Peyer's patch (tissue), 4 donors: ENCODE results near the gene FBXO24.

Experiments used
- CTCF ChIP-seq, 6 experiments: fragments of 450-650 bp in 4 of 6; fragments of 200-600 bp in 2 of 6; sonication (generic) in 1 of 6; IDR thresholded peaks; one replicate each; pipeline ENCODE4 v1.5.1; 2017 to 2019; ENCODE audit warnings: antibody characterized with exemption in 6 of 6, mild to moderate bottlenecking in 3 of 6, moderate library complexity in 1 of 6
- POLR2A ChIP-seq, 2 donors: fragments of 450-650 bp; IDR thresholded peaks; one replicate each; pipeline ENCODE4 v1.5.1; 2017; ENCODE audit warnings: antibody characterized with exemption in 2 of 2, mild to moderate bottlenecking in 2 of 2, moderate library complexity in 2 of 2

GRCh38 chr7:100562195-100563099, 23.7 kb upstream of the FBXO24 start:
- TF ChIP-seq CTCF (IDR thresholded peaks at IDR 0.05) (no peak), POLR2A (IDR thresholded peaks at IDR 0.05) (no peak)
